Right ventricle myocardium inferior (tissue), 1 donor: ENCODE results near the gene RSRC1. TPM values are rescaled to one million over a fixed set of nuclear protein-coding genes. Genes with fewer than 3 reads are reported as not detected.
A peak's percentile ranks its signal among the peaks of the same experiment; 100 is the strongest.
"Not testable (repeated sequence)": the region's sequence is repeated elsewhere in the genome, so short reads cannot be mapped to it uniquely, and the experiment has no call there.

Experiments
- ATAC-seq: fragments of 200-7000 bp; cut with Tn5 transposase; one replicate; pipeline ENCODE4 v1.9.1; 2020; ENCODE audit warnings: mild to moderate bottlenecking, moderate library complexity
- DNase-seq: peaks from one replicate; pipeline ENCODE4 v3.0.0; 2021; ENCODE audit errors: missing footprints
- intact Hi-C: fragments of 100-400 bp; cut with DNase I; formaldehyde crosslinking; loops from one replicate; pipeline ENCODE4 v1.11.0; 2022
- total RNA-seq: library from RNA; stranded (reverse); fragmentation: NEBNext Ultra II Directional; extraction: Animal tissue kit (Norgen Biotek cat#: 25700); gene quantifications from one replicate; pipeline ENCODE4 v1.2.1, GENCODE V29; 2021
- donor health status: DM: no; HTN: yes; CAD: no; lungs with severe emphysema.

The RSRC1 gene
- total RNA-seq, 1 donor from 2014 or later: 22.9 TPM

DNA sequence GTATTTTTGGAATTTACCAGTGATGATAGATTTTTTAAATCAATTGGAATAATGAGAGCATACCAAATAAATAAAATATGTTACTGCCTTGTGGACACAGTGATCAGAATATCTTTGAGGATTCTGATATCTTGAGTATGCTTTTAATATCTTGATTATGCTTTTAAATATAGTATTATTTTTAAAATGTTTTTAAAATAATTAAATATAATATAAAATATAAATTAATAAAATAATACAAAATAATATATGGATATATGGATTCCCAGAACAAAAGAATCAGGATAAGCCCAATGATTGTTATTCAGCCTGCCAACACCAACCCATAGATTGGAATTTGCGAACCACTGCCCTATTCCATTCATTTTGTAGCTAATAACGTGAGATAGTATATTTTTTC lies 369.2 kb downstream of the RSRC1 start:
- DNase-seq (no peak), ATAC-seq (no peak)
- intact Hi-C loops: no loop called here

DNA sequence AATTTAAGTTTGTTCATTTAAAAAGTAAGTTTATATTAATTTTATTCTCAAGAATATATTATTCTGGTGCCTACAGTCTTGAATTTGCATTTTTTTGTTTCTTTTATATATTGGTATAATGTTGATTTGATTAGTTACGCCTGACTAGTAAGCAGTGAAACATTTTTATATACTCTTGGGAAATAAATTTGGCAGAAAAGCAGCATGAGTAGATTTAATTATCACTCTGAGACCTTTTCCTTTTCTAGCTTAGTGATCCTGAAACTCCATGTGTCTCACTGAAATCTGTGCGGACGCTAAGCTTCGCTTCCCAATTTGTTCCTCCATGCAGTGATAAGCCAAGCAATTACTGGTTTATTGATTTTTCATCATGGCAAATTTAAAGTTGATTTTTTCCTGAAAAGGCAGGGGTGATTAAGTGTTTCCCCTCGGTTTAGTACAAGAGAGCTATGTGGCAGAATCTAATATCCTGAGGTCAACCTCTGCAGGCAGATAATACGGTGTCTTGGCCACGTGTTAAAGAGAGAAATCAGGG lies 373.9 kb downstream of the RSRC1 start:
- ATAC-seq (no peak), DNase-seq (no peak)
- intact Hi-C loops: no loop called here

DNA sequence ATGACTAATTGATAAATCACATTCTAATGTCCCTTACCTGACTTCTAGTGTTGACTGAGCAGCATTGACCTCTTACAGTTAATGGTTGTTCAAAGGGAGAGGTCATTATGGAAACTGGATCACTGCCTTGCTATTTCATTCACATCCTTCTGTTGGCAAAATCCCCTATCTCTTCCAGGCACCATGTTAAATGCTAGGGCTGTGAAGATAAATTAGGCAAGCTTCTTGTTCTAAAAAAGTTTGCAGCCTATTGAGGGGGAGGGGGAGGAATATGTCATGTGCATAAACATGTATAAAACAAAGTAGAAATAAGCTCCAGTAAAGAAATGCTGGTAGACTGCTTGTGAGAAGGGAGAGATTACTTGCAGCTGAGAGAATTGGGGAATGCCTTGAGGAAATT lies 376.3 kb downstream of the RSRC1 start:
- no peak for DNase-seq
- intact Hi-C loops: no loop called here
- no peak for ATAC-seq

DNA sequence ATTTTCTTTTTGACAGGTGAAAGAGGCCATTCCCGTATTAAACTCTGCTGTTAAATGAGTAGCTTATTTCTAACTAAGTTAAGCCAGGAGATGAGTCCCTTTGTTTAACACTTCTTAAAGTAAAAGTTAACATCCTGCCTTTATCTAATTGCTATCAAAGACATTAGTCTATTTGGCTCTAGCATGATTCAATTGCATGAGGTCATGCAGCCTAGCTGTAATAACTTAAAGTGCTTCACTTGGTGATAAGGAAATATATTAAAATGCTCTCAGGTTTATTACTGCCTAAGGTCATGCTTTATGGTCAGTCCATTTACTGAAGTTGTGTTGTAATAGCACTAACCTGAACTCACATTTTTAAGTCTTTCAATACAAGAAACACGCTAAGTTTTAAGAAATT lies 378.8 kb downstream of the RSRC1 start:
- no peak for DNase-seq
- no peak for ATAC-seq
- intact Hi-C loops: no loop called here

DNA sequence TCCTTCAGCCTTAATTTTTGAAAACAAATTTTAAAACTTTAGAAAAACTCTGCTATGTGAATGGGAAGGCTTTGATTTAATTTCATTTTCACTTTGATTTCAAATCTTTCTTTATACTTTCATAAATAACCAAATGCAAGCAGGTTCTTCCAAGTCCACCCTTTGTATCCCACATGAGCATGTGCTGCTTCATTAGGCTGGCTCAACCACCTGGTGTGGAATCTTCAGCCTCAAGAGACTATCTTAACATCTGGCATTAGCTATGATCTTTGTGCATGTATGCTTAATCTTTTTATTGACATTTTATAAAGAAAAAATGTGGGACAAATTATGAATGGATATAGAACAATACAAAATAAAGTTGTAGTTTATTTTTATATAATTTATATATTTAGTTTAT lies 379.3 kb downstream of the RSRC1 start:
- DNase-seq (no peak), ATAC-seq (no peak)
- intact Hi-C loops: no loop called here

DNA sequence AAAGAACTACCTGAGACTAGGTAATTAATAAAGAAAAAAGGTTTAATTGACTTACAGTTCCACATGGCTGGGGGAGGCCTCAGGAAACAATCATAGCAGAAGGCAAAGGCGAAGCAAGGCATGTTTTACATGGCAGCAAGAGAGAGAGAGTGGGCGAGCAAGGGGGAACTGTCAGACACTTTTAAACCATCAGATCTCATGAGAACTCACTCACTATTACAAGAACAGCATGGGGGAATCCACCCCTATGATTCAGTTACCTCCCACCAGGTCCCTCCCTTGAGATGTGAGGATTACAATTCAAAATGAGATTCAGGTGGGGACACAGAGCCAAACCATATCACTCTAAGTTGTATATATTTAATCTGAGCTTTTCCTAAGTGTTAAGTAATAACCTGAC lies 382.1 kb downstream of the RSRC1 start:
- intact Hi-C loops: no loop called here
- DNase-seq (no peak), ATAC-seq (no peak)

DNA sequence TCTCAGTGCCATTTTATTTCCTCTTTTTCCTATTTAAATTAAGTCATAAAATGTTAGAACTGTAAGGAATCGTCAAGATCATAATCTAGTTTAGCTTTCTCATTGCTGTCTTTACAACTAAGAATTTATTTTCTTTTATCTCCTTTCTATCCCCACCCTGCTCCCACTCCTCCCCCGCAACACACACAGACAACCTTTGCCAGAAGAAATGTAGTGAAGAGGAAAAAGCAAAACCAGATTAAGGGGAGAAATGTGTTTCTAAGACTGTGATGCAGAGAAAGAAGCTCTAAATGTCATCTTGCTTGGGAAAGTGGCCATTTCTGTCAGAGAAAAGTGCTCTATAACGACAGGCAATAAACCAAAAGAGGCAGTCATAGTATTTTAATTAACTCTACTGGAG lies 382.8 kb downstream of the RSRC1 start:
- DNase-seq (no peak), ATAC-seq (no peak)
- intact Hi-C loops: no loop called here

DNA sequence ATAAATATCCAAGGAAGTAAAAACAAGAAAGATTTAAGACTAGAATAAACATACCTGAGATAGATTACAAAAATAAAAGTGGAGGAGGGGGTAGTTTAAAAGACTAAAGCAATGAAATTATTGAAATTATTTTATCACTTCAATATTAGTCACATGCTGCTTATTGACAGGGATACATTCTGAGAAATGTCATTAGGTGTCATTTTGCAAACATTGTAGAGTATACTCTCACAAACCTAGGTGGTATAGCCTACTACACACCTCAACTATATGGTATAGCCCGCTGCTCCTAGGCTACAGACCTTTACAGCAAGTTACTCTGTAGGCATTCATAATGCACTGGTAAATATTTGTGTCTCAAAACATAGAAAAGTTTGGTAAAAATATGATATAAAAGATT lies 384.0 kb downstream of the RSRC1 start:
- ATAC-seq (no peak), DNase-seq (no peak)
- intact Hi-C loops: no loop called here

DNA sequence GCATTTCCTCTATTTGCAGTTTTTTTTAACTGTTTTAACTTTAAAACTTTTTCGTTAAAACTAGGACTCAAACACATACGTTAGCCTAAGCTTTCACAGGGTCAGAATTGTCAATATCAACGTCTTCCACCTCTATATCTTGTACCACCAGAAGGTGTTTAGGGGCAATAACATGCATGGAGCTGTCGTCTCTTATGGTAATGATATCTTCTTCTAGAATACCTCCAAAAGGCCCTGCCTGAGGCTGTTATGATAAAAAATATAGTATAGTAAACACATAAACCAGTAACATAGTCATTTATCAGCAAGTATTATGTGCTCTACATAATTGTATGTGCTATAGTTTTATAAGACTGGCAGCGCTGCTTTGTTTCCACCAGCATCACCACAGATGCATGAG lies 384.8 kb downstream of the RSRC1 start:
- no peak for ATAC-seq
- DNase-seq: no peak
- intact Hi-C loops: no loop called here

DNA sequence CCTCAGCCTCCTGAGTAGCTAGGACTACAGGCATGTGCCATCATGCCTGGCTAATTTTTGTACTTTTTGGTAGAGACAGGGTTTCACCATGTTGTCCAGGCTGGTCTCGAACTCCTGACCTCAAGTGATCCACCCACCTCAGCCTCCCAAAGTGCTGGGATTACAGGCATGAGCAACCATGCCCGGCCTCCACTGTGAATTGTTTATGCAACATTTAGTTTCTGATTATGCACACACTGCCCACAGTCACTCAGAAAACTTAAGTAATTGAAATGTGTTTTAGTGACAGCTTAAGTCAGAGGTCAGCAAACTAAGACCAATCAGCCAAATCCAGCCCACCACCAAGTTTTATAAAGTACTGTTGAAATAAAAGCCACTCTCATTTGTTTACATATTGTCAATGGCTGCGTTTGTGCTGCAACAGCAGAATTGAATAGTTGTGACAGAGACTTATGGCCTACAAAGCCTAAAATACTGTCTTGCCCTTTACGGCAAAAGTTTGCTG lies 385.6 kb downstream of the RSRC1 start:
- DNase-seq, intact Hi-C loops, ATAC-seq: not testable (repeated sequence)

DNA sequence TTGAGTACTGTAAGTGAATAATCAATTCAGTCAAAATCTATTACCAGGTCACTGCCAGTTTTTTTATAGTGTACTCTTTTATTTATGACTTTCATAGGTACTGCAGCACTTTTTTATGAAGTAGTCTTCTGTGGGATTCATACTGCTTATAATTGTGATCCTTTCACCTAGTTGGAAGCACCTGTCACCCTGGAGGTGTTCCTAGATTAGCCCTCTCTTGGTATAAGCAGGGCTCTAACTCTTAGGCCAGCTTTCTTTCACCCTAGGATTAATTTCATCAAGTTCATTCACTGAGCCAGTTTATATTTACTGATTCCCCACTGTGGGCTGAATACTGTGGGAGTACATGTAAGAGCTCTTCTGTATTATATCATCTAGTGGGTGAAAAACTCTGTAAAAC lies 395.2 kb downstream of the RSRC1 start:
- intact Hi-C loops: no loop called here
- DNase-seq (no peak), ATAC-seq (peak; percentile 39)

DNA sequence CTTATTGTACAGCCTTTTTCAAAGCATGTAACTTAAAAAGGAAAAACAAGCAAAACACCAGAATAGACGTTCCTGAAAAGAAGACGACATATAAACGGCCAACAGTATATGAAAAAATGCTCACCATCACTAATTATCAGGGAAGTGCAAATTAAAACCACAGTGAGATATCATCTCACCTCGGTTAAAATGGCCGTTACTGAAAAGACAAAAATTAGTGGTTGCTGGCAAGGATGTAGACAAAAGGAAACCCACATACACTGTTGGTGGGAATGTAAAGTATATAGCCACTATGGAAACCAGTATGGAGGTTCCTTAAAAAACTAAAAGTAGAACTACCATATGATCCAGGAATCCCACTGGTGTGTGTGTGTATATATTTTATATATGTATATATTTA lies 396.6 kb downstream of the RSRC1 start:
- DNase-seq (no peak), ATAC-seq (no peak)
- intact Hi-C loops: no loop called here

DNA sequence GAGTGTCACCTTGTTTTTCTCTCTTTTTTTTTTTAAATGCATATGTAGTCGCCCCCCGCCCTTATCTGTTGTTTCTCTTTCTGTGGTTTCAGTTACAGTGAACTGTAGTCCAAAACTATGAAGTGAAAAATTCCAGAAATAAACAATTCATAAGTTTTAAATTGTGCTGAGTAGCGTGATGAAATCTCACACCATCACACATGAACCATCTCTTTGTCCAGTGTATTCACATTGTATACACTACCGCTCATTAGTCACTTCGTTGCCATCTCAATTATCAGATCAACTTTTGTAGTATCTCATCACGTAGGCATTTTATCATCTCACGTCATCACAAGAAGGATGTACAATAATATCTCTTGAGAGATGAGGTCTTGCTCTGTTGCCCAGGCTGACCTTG lies 398.6 kb downstream of the RSRC1 start:
- ATAC-seq (no peak), DNase-seq (no peak)
- intact Hi-C loops: no loop called here

DNA sequence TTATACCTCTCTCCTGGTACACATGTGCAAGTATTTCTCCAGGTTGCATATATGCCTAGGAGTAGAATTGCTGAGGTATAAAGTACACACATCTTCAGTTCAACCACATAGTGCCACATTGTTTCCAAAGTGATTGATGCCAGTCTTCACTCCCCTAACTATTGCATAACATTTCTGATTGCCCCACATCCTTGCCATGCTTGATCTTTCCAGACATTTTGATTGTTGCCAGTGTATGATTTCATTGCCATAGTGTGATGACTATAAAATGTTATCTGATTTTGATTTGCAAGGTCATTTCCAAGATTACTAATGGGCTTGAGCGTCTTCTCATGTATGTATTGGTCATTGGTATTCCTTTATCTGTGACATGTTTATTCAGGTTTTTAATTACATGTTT lies 400.0 kb downstream of the RSRC1 start:
- intact Hi-C loops: no loop called here
- ATAC-seq: no peak

DNA sequence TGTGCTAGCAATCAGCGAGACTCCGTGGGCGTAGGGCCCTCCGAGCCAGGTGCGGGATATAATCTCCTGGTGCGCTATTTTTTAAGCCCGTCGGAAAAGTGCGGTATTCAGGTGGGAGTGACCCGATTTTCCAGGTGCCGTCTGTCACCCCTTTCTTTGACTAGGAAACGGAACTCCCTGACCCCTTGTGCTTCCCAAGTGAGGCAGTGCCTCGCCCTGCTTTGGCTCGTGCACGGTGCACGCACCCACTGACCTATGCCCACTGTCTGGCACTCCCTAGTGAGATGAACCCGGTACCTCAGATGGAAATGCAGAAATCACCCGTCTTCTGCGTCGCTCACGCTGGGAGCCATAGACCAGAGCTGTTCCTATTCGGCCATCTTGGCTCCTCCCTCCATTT lies 406.8 kb downstream of the RSRC1 start:
- DNase-seq: not testable (repeated sequence)

More for the DNA sequence above, 400.0 kb downstream of the RSRC1 start:
- DNase-seq: no peak

DNA sequence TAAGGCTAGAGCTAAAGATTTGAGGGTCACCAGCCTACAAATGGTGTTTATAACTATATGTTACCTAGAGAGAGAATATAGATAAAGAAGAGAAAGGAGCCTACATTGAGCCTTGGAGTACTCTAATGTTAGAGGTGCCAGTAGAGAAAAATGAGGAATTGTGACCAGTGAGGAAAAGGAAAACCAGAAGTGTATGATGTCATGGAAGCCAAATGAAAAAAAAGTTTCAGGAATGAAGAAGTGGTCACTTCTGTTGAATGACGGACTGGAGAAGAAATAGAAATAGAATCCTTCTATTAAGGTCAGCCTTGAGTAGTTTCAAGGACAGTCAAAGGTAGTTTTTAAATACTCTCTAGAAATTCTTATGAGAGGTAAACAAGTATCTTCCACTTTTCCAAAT lies 409.9 kb downstream of the RSRC1 start:
- intact Hi-C loops: no loop called here
- DNase-seq (no peak), ATAC-seq (no peak)

More for the DNA sequence above, 406.8 kb downstream of the RSRC1 start:
- intact Hi-C loops, ATAC-seq: not testable (repeated sequence)

DNA sequence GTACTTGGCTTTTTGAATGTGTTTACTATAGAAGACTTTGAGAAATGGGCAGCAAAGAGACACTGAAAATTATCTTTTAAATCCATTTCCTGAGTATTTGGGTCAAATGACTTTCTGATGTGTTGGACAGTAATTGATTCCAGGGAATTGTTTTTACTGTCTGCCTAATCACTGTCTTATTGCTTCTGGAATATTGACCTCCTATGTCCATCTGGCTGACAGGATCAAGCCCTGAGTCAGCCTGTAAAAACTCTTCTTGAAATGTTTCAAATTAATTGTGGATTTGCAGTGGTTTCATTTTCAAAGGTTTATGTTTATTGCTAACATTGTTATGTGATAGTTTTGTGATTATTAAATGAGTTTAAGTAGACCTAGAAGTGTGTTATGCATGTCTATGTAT lies 410.5 kb downstream of the RSRC1 start:
- intact Hi-C loops: no loop called here
- DNase-seq (no peak), ATAC-seq (no peak)

DNA sequence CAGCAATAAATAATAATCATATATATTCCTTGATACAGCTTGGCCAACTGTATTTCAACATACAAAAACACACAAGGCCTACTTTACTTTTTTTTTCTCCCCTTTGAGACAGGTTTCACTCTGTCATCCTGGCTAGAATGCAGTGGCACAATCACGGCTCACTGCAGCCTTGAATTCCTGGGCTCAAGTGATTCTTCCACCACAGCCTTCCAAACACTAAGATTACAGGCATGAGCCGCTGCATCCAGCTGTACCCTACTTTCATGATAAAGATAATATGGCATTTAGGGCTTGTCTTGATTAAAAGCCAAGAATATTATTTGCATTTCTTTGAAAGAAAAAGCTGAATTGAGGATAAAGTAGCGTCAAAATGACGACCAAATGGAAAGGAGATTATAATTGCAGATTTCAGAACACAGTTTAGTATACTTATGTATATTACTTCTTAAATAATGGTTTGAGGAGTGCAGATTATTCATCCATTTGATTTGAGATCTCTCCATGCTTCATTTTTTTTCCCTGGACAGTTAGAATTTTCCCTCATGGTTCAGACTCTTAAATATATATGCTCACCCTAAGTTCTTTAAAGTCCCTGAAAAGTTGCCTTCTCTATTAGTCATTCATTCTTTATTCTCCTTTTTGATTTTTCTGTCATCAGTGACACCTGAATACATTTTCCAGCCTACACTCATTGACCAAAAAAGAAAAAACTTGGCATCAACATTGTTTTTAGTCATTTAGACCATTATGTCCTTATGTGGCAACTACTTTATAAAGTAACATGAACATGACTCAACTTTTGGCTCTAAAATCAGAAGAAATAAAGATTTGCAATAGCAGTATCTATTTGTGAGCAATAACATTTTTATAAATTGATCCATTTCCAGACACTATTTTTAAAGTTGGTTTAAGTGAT lies 412.6 kb downstream of the RSRC1 start:
- ATAC-seq (no peak), DNase-seq (no peak)
- intact Hi-C loops: no loop called here

DNA sequence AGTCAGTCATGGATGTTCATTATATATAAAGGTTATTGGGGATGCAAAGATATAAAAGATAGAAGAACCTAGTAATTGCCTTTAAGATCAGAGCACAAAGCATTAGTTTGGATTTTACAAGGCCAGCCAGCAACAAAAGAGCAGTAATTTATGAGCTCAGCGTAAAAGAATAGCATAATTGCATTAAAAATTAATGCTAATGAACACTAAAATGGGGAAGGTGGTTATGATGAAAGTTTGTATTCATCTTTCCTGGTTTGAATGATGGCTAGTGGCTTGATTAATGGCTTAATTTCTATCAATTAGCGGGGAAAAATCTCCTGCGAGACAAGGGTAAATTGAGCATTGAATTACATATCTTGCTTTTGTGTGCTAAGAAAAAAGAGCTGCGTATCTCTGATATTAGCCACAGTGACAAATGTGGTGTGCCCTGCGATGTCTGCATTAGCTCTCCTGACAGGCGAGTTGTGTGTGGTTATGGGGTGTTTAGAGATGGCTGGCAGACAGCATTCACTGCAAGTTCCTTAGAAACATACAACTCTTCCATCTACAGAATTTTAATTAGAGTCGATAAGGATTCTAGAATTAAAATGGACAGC lies 418.3 kb downstream of the RSRC1 start:
- intact Hi-C loops: no loop called here
- no peak for DNase-seq
- no peak for ATAC-seq

DNA sequence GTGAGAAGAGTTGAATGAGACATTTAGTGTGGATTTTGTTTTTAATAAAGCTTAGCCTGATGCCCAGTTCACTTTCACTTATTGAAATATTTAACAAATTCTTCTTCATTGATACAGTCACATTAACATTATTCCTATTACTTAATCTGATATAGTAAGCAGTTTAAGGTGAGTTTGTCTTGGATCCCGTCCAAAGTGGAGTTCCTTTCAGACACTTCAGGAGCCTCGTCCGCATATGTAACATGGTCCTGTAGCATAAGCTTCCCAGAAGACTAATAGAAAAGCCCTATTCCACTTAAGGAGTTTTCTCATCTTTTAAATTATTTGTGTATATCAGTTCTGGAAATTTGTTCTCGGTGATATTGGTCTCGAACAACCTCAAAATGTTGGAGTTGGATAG lies 421.4 kb downstream of the RSRC1 start:
- intact Hi-C loops: no loop called here

More for the DNA sequence above, 421.4 kb downstream of the RSRC1 start:
- ATAC-seq (no peak), DNase-seq (no peak)
